H1 (cell line): ENCODE results near the gene TRDMT1. TPM values are rescaled to one million over a fixed set of nuclear protein-coding genes. Genes with fewer than 3 reads are reported as not detected.

Experiments
- BRCA1 ChIP-seq: IDR thresholded peaks from 2 replicates; pipeline ENCODE4 v1.6.1; 2012; ENCODE audit warnings: low read depth, low read length, improper control_type of control experiment
- CHD7 ChIP-seq: fragments of 300-600 bp; sonication (generic); IDR thresholded peaks from 2 replicates; pipeline ENCODE4 v1.7.1; 2012; ENCODE audit warnings: low read length, moderate library complexity, mild to moderate bottlenecking, inconsistent platforms; ENCODE audit not compliant: insufficient replicate concordance
- CTCF ChIP-seq, 3 experiments: IDR thresholded peaks; 1 replicate in 2 of 3; 2 replicates in 1 of 3; pipeline versions ENCODE4 v1.5.1 to v1.6.1; 2011; ENCODE audit warnings: low read length in 3 of 3, mild to moderate bottlenecking in 3 of 3, inconsistent platforms in 2 of 3, low read depth in 1 of 3, moderate library complexity in 1 of 3; ENCODE audit not compliant: insufficient read depth in 1 of 3; ENCODE audit errors: control extremely low read depth in 1 of 3
- EZH2 ChIP-seq: fragments of 200-600 bp; sonication (generic); IDR thresholded peaks from 2 replicates; pipeline ENCODE4 v1.7.1; 2012; ENCODE audit warnings: low read depth, mild to moderate bottlenecking, moderate library complexity, low read length, inconsistent platforms; ENCODE audit not compliant: severe bottlenecking
- USF2 ChIP-seq: IDR thresholded peaks from 2 replicates; pipeline ENCODE4 v1.6.1; 2011; ENCODE audit warnings: low read length, improper control_type of control experiment
- polyA plus RNA-seq, 7 experiments: library from polyadenylated mRNA; depleted of rRNA in 3 of 7; stranded (reverse) in 5 of 7; unstranded in 2 of 7; fragments of >200 nt in 5 of 7; fragments of 200-250 nt in 2 of 7; gene quantifications; 1 replicate in 5 of 7; 2 replicates in 1 of 7; 4 replicates in 1 of 7; pipeline versions ENCODE4 v1.2.1 to v1.2.3, GENCODE V29; 2011 to 2013; ENCODE audit warnings: missing spikeins in 2 of 7, mixed read lengths in 2 of 7
- total RNA-seq: library from RNA; stranded (reverse); fragmentation: NEBNext Ultra II Directional; extraction: Animal tissue kit (Norgen Biotek cat#: 25700); gene quantifications from 2 replicates; pipeline ENCODE4 v1.2.1, GENCODE V29; 2021

Gene TRDMT1
- total and polyA plus RNA-seq, 2 of the 8 experiments (the other 6 are each of a cell fraction or from before 2014, with no cell fraction given) = 7.4 to 21.4 TPM

- TF ChIP-seq CTCF (IDR thresholded peaks at IDR 0.05; ENCODE audit: control extremely low read depth in 1 of 3, insufficient read depth in 1 of 3, low read depth in 1 of 3, low read length in 3 of 3) (no peak), BRCA1 (no peak), USF2 (no peak), EZH2 (no peak), CHD7 (no peak)
Measured at GRCh38 chr10:17200912-17201793, at the start of gene TRDMT1 (continued).
